HG03558 (cell line): ENCODE data around the gene RBMS3.
"Not testable (repeated sequence)": the region's sequence is repeated elsewhere in the genome, so short reads cannot be mapped to it uniquely, and the experiment has no call there.

Source experiments
- ATAC-seq: cut with Tn5 transposase; IDR thresholded peaks from one replicate; pipeline ENCODE4 v1.9.1; 2021; ENCODE audit warnings: moderate number of reproducible peaks; ENCODE audit not compliant: unreplicated experiment; ENCODE audit errors: extremely low read depth

Gene RBMS3

GRCh38 chr3:30020380-30020779, 739.5 kb downstream of the RBMS3 start:
- ATAC-seq = no peak

DNA sequence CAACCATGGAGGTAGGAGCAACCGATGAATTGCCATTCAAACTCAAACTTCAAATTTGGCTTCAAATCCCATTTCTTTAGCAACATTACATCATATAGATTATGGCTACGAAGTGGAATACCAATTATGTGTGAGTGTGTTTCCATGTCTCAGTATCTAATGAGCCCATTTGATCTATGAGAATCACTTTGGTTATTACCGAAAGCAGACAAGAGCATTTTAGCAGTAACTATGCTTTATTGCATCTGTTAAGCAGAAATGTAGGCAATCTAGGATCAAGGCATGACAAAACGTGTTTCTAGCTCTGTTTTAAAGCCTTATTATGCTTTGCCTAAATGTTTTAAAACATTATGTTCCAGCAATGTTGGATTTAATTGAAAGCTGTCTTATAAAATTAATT, 743.6 kb downstream of the RBMS3 start:
- ATAC-seq = no peak

- no peak for ATAC-seq
Observed at GRCh38 chr3:30026851-30027250, 746.0 kb downstream of the RBMS3 start.

GRCh38 chr3:30034246-30034991, 753.5 kb downstream of the RBMS3 start:
- ATAC-seq = no peak

- no peak for ATAC-seq
Observed at GRCh38 chr3:30035935-30036567, 755.2 kb downstream of the RBMS3 start.

DNA sequence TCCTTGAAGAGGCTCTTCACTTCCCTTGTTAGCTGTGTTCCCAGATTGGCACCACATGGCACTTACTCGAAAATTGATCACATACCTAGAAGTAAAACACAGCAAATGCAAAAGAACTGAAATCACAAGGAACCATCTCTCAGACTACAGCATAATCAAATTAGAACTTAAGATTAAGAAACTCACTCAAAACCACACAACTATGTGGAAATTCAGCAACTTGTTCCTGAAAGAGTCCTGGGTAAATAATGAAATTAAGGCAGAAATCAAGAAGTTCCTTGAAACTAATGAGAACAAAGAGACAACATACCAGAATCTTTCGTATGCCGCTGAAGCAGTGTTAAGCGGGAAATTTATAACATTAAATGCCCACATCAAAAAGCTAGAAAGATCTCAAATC, 759.3 kb downstream of the RBMS3 start:
- no peak for ATAC-seq

- ATAC-seq = not testable (repeated sequence)
Observed at GRCh38 chr3:30041481-30041880, 760.6 kb downstream of the RBMS3 start.

GRCh38 chr3:30042274-30042859, 761.5 kb downstream of the RBMS3 start:
- ATAC-seq = no peak

DNA sequence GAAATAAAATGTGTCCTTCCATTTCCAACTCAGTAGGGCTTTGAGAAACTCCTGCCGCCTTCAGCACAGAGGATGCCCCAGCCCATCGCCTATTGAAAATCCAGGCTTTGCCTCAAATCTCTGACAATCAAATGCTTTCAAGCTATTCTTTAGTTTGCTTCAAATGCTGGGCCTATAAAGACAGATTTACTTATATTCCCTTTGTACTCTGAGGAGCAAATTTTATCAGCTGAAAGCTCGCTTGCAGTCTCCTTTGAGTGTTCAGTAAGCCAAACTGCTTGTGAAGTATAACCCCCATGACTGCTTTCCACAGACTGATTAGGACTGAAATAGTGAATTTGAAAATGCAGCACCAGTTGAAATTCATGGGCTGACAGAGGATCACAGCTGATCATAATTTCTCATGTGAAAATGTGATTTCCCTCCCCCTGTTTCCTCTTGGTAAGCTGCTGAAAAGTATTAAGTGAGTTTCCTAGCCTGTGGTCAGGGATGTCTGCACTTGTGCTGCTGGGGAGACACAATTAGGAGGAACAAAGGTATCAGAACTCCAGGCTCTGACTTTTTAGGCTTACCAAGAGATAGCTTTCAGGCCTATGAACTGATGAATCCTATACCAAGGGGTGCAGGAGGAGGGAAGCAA, 762.2 kb downstream of the RBMS3 start:
- ATAC-seq = no peak

GRCh38 chr3:30044515-30044914, 763.6 kb downstream of the RBMS3 start:
- ATAC-seq = no peak

DNA sequence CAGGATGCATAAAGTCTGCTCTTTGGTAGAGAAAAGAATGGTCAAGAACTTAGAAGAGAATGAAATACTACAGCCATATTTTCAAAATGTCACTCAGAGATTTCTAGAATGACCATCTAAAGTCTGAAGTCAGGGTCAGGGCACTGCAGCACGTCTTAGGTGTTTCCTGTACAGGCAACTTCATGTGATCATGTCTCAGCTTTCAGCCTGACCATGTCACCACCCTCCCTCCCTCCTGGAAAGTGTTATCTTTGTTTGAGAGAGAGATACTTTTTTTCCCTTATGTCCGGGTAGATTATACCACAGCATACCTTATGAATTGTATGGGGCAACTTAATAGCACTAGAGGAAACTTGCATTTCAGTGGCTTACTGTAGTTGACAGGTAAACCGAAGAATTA, 767.6 kb downstream of the RBMS3 start:
- no peak for ATAC-seq

GRCh38 chr3:30050116-30050515, 769.2 kb downstream of the RBMS3 start:
- ATAC-seq = not testable (repeated sequence)

GRCh38 chr3:30059240-30059639, 778.4 kb downstream of the RBMS3 start:
- no peak for ATAC-seq
